ENCODE measurements around the gene PRTFDC1.

Gene PRTFDC1

GRCh38 chr10:24897326-24897926, 55.0 kb downstream of the PRTFDC1 start:
- Histone ChIP-seq H3K27ac (replicated peaks) (no peak overlapping the region), H3K4me3 (replicated peaks; ENCODE audit: insufficient read depth, low read length) (no peak overlapping the region), H3K27me3 (ENCODE audit: insufficient read depth, poor library complexity, severe bottlenecking) (no peaks in the 10 kb centered on the region)
- no peak for DNase-seq (ENCODE audit: low read depth in 1 of 2, low spot score in 1 of 2)
- TF ChIP-seq SPI1 (IDR thresholded peaks at IDR 0.05; ENCODE audit: borderline replicate concordance, low read depth) (no peak), GABPA (IDR thresholded peaks at IDR 0.05; ENCODE audit: low read depth) (no peak)

DNA sequence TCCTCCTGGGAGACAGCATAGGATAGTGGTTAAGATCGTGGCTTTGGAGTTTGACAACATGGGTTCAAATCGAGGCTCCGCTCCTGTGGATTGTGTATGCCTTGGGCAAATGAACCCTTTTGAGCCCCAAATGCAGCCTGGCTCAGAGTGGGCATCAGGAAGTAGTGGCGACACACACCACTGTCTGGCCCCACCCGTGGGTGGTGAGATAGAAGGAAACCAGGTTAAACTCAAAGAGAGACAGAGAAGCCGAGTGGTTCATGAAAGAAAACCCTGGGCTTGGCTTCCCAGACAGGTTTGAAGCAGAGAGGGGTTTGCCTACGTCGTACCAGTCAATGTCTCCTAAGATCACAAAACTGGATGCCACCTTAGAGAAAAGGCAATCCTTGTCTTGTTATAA, 57.7 kb downstream of the PRTFDC1 start:
- DNase-seq (ENCODE audit: low read depth in 1 of 2, low spot score in 1 of 2), result no peak
- no peak overlapping the region for H3K27ac ChIP-seq (replicated peaks)
- TF ChIP-seq, protein P1, sequence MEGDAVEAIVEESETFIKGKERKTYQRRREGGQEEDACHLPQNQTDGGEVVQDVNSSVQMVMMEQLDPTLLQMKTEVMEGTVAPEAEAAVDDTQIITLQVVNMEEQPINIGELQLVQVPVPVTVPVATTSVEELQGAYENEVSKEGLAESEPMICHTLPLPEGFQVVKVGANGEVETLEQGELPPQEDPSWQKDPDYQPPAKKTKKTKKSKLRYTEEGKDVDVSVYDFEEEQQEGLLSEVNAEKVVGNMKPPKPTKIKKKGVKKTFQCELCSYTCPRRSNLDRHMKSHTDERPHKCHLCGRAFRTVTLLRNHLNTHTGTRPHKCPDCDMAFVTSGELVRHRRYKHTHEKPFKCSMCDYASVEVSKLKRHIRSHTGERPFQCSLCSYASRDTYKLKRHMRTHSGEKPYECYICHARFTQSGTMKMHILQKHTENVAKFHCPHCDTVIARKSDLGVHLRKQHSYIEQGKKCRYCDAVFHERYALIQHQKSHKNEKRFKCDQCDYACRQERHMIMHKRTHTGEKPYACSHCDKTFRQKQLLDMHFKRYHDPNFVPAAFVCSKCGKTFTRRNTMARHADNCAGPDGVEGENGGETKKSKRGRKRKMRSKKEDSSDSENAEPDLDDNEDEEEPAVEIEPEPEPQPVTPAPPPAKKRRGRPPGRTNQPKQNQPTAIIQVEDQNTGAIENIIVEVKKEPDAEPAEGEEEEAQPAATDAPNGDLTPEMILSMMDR (IDR thresholded peaks at IDR 0.05; ENCODE audit: insufficient read depth, low read length), result no peak
- TF ChIP-seq, protein P2, sequence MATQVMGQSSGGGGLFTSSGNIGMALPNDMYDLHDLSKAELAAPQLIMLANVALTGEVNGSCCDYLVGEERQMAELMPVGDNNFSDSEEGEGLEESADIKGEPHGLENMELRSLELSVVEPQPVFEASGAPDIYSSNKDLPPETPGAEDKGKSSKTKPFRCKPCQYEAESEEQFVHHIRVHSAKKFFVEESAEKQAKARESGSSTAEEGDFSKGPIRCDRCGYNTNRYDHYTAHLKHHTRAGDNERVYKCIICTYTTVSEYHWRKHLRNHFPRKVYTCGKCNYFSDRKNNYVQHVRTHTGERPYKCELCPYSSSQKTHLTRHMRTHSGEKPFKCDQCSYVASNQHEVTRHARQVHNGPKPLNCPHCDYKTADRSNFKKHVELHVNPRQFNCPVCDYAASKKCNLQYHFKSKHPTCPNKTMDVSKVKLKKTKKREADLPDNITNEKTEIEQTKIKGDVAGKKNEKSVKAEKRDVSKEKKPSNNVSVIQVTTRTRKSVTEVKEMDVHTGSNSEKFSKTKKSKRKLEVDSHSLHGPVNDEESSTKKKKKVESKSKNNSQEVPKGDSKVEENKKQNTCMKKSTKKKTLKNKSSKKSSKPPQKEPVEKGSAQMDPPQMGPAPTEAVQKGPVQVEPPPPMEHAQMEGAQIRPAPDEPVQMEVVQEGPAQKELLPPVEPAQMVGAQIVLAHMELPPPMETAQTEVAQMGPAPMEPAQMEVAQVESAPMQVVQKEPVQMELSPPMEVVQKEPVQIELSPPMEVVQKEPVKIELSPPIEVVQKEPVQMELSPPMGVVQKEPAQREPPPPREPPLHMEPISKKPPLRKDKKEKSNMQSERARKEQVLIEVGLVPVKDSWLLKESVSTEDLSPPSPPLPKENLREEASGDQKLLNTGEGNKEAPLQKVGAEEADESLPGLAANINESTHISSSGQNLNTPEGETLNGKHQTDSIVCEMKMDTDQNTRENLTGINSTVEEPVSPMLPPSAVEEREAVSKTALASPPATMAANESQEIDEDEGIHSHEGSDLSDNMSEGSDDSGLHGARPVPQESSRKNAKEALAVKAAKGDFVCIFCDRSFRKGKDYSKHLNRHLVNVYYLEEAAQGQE (IDR thresholded peaks at IDR 0.05; ENCODE audit: insufficient replicate concordance, low read depth), result no peak
- TF ChIP-seq GABPA (IDR thresholded peaks at IDR 0.05; ENCODE audit: low read depth) (no peak), SPI1 (IDR thresholded peaks at IDR 0.05; ENCODE audit: borderline replicate concordance, low read depth) (no peak), POLR2AphosphoS5 (IDR thresholded peaks at IDR 0.05; ENCODE audit: low read depth) (no peak)
- no peak overlapping the region for H3K4me3 ChIP-seq (replicated peaks; ENCODE audit: insufficient read depth, low read length)
- H3K27me3 ChIP-seq (ENCODE audit: insufficient read depth, poor library complexity, severe bottlenecking), result no peaks in the 10 kb centered on the region

- no peak for DNase-seq (ENCODE audit: low read depth in 1 of 2, low spot score in 1 of 2)
- H3K27ac ChIP-seq (replicated peaks), result no peak overlapping the region
- H3K4me3 ChIP-seq (replicated peaks; ENCODE audit: insufficient read depth, low read length), result no peak overlapping the region
- TF ChIP-seq GABPA (IDR thresholded peaks at IDR 0.05; ENCODE audit: low read depth), result no peak
- TF ChIP-seq, protein P1 (IDR thresholded peaks at IDR 0.05; ENCODE audit: insufficient read depth, low read length), result no peak
- TF ChIP-seq, protein P2 (IDR thresholded peaks at IDR 0.05; ENCODE audit: insufficient replicate concordance, low read depth), result no peak
- no peak for TF ChIP-seq SPI1 (IDR thresholded peaks at IDR 0.05; ENCODE audit: borderline replicate concordance, low read depth)
- no peak for TF ChIP-seq POLR2AphosphoS5 (IDR thresholded peaks at IDR 0.05; ENCODE audit: low read depth)
- H3K27me3 ChIP-seq (ENCODE audit: insufficient read depth, poor library complexity, severe bottlenecking), result no peaks in the 10 kb centered on the region
Measured at GRCh38 chr10:24894309-24894708, 58.1 kb downstream of the PRTFDC1 start.

- no peak for DNase-seq (ENCODE audit: low read depth in 1 of 2, low spot score in 1 of 2)
- no peak for TF ChIP-seq GABPA (IDR thresholded peaks at IDR 0.05; ENCODE audit: low read depth)
- TF ChIP-seq, protein P2 (IDR thresholded peaks at IDR 0.05; ENCODE audit: insufficient replicate concordance, low read depth), result no peak
- TF ChIP-seq, protein P1 (IDR thresholded peaks at IDR 0.05; ENCODE audit: insufficient read depth, low read length), result no peak
- TF ChIP-seq SPI1 (IDR thresholded peaks at IDR 0.05; ENCODE audit: borderline replicate concordance, low read depth), result no peak
- no peak for TF ChIP-seq POLR2AphosphoS5 (IDR thresholded peaks at IDR 0.05; ENCODE audit: low read depth)
- no peaks in the 10 kb centered on the region for H3K27me3 ChIP-seq (ENCODE audit: insufficient read depth, poor library complexity, severe bottlenecking)
- no peak overlapping the region for H3K27ac ChIP-seq (replicated peaks)
- H3K4me3 ChIP-seq (replicated peaks; ENCODE audit: insufficient read depth, low read length), result no peak overlapping the region
Measured at GRCh38 chr10:24893127-24893526, 59.3 kb downstream of the PRTFDC1 start.
